Activated gamma-delta T cell treated with Interleukin-2 at 50 U/mL for 16 hours (primary cell): ENCODE data around the gene CD300C.
A peak's percentile ranks its signal among the peaks of the same experiment; 100 is the strongest.
"Not testable (repeated sequence)": the region's sequence is repeated elsewhere in the genome, so short reads cannot be mapped to it uniquely, and the experiment has no call there.

ENCODE experiments used
- DNase-seq: peaks from one replicate; pipeline ENCODE4 v3.0.0-alpha.2; 2020

The CD300C gene

DNA sequence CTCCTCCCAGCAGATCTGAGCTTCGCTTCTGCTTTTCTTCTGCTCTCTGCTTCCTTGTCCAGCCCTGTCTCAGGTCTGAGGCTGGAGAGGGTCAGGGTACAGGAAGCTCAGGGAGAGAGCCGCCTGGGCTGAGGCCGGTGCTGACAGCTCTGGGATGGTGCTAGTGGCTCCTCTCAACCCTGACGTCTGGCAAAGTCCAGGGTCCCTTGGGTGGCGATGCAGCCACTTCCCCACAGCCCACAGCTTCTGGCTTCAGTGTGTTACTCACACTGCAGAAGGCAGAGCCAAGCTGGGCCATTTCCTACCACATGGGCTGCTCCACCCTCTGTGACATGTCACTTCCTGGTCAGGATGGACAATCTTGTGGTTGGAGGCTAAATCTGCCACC is at the start of gene CD300C:
CD300C (minus strand) TSS at position 273 of the 388 bp plus-strand sequence. CDS start 333 bp downstream, outside the sequence.
- DNase-seq, result no peak

DNA sequence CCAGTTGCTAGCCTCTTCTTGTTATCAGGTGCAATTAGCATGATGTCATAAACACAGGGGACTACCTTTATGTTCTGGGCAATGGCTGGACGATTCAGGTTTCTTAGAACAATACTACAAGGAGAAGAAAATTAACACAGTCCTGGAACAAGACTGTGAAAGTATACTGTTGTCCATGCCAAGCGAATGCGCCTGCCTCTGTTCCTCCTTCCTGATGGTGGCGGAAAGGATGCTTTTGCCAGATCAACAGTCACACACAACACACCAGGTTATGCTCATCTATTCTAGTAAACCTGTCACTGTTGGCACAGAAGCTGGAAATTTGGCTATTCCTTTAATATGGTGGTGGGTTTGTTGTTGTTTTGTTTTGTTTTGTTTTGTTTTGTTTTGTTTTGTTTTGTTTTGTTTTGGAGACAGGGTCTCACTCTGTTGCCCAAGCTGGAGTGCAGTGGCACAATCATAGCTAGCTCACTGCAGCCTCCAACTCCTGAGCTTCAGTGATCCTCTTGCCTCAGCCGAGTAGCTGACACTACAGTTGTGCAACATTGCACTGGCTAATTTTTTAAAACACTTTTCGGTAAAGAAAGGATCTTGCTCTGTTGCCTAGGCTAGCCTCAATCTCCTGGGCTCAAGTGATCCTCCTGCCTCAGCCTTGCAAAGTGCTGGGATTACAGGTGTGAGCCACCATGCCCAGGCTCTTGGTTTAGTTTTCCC is 49.3 kb upstream of the CD300C start:
- DNase-seq, result no peak

DNA sequence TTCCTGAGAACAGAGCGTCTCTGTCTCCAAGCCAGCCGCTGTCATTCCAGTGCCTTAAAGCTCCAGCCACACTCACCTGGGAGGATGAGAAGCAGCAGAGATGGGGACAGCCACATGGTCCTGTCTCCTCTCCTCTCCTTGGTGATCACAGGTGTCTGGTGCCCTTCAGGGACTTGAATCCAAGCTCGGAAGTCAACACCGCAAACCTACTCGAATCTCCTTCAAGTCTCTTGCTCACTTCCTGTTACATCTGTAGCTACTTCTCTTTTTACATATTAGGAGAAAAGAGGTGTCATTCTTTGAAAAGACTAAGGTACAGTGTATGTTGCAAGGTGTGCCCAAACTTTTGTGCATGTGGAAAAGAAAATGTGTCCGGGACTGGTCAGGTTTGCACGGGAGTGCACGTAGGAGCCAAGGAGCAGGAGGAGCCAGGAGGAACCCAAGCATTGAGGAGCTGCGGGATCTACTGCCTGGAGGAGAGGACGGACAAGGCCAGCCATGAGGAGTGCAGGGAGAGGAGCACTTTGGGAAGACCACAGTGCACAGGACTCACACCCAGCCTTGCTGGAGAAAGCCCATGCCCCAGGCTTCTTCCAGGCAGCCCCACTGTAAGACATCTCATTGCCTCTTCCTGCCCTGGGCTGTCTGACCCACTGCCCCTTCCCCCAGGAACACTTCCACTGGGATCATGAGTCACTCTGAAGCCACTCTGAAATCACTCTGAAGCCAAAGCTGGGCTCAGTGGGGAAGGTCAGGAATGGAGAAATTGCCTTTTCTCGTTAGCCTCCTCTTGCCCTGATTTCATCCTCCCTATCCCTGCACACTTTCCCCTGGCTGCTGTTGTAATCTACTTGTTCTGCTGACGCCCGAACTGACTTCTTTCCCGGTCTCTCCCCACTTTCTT is 46.4 kb upstream of the CD300C start, which contains the start of gene CD300LD:
CD300LD (minus strand) TSS at position 197 of the 904 bp plus-strand sequence; CDS start at position 116, 81 bp downstream.
- DNase-seq, result no peak

DNA sequence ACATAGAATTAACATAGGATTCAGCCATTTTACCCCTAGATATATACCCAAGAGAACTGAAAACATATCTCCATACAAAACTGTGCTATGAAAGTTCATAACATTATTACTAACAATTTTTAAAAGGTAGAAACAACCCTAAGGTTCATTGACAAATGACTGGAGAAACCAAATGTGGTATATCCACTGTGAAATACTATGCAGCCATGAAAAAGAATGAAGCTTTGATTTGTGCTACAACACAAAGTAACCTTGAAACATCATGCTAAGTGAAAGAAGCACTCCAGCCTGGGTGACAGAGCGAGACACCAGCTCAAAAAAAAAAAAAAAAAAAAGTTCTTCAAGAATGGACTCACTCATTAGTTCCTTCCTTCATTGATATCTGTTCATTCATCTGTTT is 45.6 kb upstream of the CD300C start:
- no peak for DNase-seq

DNA sequence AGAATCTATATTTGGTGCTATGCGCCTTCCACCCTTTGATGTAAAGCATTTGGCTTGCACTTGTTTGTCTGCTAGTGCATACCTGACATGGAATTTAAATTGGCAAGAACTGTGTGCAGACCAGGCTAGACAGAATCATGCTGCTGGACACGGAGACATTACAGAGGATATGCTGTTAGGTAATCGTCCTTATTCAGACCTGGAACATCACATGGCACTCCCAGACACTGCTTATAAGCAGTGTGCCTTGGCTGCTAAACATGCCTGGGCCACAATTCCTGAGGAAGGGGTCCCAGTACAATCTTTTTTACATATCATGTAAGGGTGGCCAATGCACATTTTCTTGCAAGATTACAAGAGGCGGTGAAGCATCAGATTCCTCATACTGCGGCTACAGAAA is 39.8 kb upstream of the CD300C start:
- DNase-seq, result no peak

DNA sequence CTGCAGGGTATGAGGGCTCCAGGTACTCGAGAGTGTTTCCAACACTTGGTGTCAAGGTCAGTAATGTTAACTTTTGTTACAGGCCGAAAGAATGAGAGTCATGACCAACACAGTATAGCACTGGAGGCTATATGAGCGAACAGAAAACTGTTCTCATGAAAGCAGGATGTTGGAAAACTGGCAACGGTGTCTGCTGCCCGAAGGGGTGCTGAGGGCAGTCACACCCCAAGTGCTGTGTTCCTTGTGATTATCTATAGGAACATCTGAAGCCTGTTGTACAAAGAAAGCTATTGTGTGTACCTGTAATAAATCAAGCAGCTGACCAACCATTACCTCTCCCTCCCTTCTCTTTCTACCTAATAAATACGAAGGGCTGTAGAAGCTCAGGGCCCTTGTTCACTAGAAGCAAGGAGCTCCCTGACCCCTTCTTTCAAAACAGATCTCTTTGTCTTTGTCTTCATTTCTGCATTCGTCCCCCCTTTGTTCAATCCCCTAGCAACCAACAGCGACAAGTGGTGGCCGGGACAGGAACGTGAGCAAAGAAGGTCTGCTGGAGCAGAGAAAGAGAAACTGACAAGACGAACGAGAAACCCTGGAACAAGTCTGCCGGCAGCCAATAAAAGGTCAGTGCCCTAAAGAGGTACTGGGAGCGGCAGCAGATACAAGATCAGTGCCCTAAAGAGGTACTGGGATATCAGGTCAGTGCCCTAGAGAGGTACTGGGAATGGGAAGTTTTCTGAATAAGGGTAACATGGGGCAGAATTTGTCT is 38.6 kb upstream of the CD300C start:
- DNase-seq, result no peak

DNA sequence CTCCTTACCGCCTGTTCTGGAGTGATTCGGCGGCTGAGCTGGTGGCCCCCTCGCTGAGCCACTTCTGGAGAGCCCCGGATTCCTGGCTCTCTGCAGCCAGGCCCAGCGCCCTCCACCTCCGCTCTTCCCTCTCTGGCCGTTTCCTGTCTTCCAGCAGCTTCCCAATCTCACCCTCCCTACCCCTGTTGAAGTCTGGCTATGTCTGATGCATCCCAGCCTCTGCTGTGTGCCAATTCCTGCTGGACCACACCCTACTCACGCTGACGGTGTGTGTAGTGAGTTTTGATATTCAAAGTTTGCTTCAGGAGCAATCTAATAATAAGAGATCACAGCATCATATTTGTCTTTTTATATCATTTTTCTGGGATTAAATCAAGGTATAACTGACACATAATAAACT is 36.7 kb upstream of the CD300C start:
- no peak for DNase-seq

DNA sequence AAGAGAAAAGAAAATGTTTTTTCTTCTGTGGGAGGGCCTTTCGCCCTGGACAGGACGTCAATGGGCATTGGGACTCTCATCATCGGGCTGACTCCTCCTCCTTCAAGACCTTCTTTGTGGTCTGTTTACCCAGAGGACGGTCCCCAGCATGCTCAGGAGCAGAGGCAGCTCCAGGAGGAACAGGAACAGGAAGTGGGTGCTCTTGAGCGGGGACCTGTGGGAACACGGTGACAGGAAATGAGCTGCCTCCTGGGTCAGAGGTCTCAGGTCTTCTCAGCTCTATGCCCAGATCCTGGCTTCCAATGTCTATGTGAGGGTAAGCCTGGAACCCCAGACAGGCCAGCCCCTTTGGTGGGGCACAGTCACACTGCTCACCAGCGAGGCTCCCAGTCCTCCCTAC is 34.0 kb upstream of the CD300C start:
- no peak for DNase-seq

DNA sequence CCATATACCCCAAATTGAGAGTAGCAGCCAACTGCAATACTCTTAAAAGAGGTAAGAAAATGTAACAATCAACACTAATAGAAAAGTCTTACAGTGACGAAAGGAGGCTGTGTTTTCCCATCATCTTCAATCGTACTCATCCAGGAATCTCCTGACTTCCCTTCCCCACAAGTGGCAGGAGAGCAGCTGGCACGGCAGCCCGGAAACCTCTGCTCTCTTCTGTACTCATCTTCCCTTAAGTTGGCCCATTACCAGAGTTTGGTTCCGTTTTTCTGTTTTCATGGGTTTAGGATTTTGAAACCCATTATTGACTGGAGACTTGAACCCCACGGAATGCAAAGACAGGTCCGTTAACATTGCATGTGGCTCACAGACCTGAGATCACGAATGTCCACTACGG is 33.1 kb upstream of the CD300C start:
- DNase-seq, result no peak

DNA sequence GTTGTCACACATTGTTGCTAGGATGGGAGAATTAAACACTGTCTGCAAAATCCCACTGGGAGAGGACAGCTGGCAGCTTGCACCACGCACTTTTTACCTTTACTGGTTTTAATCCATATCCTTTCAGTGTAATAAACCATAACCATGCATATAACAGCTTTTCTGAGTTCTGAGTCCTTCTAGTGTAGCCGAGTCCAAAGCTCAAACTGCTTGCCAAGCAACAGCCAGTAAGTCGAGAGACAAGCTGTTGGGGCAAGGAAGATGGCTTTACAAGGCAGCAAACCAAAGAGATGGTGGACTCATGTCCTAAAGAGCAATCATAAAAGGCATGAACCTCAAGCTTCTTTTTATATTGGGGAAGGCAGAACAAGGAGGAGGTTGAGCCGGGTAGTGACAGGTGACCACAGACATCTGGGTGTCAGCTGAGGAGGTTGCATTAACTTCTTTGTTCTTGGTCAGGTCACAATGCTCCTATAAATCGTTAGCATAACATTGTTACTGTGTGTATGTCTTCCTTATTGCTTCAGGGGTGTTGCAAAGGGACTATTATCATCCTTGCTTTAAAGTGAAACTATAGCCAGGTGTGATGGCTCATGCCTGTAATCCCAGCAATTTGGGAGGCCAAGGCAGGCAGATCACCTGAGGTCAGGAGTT is 28.7 kb upstream of the CD300C start:
- no peak for DNase-seq

DNA sequence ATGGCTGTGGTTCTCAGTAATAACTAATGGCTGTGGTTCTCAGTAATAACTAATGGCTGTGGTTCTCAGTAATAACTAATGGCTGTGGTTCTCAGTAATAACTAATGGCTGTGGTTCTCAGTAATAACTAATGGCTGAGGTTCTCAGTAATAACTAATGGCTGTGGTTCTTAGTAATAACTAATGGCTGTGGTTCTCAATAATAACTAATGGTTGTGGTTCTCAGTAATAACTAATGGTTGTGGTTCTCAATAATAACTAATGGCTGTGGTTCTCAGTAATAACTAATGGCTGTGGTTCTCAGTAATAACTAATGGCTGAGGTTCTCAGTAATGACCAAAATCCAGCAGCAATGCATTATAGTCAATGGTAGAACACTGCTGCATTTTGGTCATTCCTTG is 27.7 kb upstream of the CD300C start:
- DNase-seq, result not testable (repeated sequence)

DNA sequence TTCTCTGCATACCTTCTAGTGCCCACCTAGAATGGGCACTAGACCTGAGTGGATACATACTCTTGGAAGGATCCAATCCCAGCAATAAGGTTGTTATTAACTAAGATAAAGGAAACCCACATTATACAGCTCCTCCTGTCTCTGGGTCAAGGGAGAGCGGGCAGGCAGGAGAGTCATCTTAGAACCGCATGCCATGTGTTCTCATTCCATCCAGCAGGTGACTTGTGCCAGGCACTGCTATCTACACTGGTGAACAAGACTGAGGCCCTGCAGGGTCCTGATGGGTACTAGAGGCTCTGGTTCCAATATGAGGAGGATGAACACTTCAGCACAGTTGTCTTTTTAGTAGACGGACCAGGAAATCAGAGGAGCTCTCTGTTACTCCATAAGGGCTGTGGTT is 27.3 kb upstream of the CD300C start:
- DNase-seq, result no peak

DNA sequence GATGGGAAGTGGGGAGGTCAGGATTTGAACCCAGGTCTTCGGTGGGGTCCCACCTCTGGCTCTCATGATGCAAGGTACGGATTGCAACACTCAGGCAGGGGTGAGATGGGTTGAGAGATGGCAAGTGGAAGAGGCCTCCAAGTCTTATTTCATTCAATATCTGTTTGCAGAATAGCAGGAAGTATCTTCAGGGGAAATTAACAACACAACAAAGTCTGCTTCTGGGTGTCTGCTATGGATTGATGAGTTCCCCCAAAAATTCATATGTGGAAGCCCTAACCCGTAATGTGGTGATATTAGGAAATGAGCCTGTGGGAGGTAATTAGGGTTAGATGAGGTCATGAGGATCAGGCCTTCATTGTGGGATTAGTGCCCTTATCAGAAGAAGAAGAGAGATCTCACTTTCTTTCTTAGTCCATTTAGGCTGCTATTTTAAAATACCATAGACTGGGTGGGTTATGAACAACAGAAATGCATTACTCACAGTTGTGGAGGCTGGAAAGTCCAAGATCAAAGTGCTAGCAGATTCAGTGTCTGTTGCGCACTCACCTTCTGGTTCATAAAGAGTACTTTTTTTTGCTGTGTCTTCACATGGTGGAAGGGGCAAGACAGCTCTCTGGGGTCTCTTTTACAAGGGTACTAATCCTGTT is 25.8 kb upstream of the CD300C start:
- no peak for DNase-seq

DNA sequence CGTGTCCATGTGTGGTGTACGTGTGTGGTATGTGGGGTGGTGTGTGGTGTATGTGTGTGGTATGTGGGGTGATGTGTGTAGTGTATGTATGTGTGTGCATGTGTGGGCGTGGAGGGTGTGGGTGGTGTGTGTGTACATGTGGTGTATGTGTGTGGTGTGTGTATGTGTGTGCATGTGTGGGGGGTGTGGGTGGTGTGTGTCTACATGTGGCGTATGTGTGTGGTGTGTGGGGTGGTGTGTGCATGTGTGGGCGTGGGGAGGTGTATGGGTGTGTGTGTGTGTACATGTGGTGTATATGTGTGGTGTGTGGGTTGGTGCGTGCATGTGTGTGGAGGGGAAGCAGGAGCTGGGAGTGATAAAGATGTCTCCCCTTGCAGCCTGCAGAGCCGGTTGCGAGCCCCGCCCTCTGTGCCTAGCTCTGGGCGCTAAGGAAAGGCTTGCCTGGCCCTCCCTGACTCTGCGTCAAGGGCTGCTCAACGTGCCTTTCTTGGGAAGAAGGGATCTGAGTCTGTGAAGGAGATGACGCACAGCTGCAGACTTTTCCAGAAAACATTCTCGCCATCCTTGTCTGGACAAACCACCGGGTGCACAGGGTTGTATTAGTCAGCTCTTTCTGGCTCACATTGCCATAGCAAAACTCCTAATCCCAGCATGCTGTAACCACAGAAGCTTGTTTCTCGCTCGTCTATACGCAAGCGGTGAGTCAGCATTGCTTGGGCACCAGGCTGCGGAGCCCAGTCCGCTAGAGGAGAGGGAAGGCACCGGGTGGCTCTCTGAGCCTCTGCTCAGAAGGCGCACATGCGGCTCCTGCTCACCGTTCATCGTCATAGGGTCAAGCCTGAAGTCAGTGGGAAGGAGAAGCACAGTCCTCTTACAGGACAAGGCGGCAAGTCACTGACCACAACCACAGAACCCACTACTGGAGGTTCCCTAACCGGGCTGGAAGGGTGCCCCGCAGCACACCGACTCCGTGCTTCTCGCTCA is 23.4 kb upstream of the CD300C start:
- no peak for DNase-seq

DNA sequence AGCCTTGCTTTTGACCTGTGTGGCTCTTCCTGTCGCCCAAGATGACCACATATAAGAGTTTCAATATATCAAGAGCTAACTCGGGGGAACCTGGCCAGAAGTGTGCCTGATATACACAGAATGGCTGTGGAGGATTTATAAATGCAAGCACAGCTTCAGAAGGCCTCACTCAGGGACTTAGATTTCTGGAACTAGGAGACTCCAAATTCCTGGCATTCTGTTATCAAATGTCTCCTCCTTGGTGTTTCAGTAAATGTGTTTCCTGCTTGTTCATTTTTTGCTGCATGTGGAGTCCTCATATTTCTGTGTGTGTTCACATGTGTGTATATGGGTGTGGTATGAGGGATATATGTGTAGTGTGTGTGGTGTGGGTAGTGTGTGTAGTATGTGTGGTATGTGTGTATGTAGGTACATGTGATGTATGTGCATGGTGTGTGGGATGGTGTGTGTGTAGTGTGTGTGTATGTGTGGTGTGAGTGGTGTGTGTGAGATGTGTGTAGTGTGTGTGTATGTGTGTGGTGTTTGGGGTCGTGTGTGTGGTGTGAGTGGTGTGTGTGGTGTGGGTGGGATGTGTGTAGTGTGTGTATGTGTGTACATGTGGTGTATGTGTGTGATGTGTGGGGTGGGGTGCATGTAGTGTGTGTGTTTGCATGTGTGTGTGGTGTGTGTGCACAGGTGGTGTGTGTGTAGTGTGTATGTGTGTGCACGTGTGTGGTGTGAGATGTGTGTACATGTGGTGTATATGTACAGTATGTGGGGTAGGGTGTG is 22.4 kb upstream of the CD300C start:
- no peak for DNase-seq

DNA sequence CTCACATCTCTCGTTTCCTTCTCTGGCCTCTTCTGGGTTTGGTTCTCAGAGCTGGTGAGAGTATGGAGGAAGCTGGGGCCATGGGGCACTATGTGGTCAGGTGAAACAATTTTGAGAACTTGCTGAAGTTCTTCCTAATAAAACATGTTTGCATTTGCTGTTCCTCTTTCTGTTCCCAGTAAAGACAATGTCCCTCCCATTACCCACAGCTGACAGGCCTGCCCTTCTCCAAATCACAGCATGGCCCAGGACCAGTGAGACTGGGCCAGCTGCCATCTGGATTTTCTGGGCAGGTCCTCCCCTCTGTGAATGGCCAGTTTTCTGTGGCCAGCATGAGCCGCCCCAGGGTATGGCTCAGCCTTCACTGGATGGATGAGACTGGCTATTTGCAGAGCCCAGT is 21.5 kb upstream of the CD300C start, which contains the start of gene CD300H:
CD300H (minus strand) TSS at position 113 of the 400 bp plus-strand sequence.
- no peak for DNase-seq

DNA sequence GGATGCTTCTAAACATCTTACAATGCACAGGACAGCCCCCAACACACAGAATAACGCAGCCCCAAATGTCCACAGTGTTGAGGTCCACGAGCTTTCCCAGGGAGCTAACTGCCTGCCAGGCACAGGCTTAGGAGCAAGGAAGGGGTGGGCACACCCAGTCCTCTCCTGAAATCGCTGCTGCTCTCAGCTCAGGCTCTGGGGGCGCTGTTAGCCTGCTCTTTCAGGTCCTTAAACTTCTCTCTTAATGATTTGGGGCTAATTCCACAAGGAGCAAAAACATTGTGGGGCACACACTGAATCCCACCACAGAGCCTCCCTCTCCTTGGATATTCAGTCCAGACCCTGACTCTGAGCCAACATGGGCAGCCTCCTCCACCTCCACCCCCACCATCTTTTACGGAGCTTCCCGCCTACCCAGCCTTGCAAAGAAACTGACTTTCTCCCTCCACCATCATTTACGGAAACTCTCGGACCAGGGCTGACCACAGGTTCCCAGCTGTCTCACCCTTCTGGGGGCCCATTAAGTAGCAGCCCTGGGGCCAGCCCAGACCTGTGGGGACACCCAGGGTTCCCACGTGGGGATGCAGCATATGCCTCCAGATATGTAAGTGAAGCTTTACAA is 20.3 kb upstream of the CD300C start:
- DNase-seq, result peak; percentile 14

DNA sequence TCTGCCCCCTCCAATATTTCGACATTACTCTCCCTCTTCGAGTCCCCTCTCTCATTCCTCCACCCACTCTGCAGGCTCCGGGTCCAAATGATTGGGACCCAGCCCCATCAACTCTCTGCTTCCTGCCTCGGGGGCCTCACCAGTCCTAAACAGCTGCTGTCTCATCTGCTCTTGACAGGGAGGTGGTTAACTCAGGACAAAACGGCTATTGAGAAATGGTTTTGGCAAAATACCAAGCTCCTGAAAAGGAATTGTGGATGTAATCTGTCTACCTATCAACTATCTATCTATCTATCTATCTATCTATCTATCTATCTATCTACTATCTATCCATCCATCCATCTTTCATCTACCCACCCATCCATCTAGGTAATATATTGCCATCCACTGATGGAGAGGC is 19.2 kb upstream of the CD300C start:
- no peak for DNase-seq

DNA sequence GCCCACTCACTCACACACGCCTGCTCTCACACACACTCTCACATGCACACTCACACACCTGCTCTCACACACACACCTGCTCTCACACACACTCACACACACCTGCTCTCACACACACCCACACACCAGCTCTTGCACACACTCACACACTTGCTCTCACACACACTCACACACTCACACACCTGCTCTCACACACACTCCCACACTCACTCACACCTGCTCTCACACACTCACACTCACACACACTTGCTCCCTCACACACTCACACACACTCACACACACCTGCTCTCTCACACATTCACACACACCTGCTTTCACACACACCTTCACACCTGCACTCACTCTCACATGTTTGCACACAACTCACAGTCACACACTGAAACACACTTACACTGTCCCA is 17.4 kb upstream of the CD300C start:
- DNase-seq, result no peak

DNA sequence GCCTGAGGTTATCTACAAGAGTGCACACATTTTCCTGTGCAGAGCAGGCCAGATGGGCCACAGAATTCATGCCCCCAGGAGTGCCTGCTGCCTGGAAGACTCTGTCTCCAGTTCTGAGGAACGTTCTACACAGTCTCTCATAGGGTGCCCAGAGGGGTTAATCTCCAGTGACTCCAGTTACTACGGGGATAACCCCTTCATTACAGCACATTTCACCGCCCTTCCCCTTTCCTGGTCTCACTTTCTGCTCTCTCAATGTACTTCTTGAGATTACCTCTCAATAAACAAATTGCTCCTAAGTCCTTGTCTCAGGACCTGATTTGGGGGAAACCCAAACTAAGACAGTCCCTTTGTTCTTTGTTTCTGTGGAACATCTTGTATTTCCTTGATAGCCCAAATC is 15.7 kb upstream of the CD300C start:
- no peak for DNase-seq
